Motor neuron (in vitro differentiated cells): ENCODE measurements around the gene PRKCZ. TPM values are rescaled to one million over a fixed set of nuclear protein-coding genes. Genes with fewer than 3 reads are reported as not detected.

Experiments
- ATAC-seq, 8 experiments: fragments of 200-7000 bp; cut with Tn5 transposase; replicated peaks in 6 of 8; 2 replicates each; pipeline ENCODE4 v1.8.0; 2021; ENCODE audit warnings: mild to moderate bottlenecking in 8 of 8, moderate library complexity in 8 of 8
- H3K27ac ChIP-seq, 2 donors: fragments of 250-450 bp; sonication (Bioruptor Pico); 2 replicates each; pipeline ENCODE4 v1.9.0; 2021; ENCODE audit warnings: antibody characterized with exemption in 2 of 2, mild to moderate bottlenecking in 2 of 2, moderate library complexity in 1 of 2
- H3K4me1 ChIP-seq, 2 donors: fragments of 250-450 bp; sonication (Bioruptor Pico); replicated peaks in 1 of 2; 2 replicates each; pipeline ENCODE4 v1.6.1; 2021; ENCODE audit warnings: antibody characterized with exemption in 2 of 2, mild to moderate bottlenecking in 2 of 2, moderate library complexity in 1 of 2
- H3K4me3 ChIP-seq, 5 donors: fragments of 250-450 bp; sonication (Bioruptor Pico); 2 replicates each; pipeline ENCODE4 v1.9.0; 2021; ENCODE audit warnings: antibody characterized with exemption in 5 of 5, mild to moderate bottlenecking in 5 of 5, moderate library complexity in 4 of 5
- WGBS, 10 experiments: fragments of 450-650 bp; shearing (Covaris generic); methylation state at CpG; one replicate each; pipeline ENCODE4 v1.0.0; 2022; 5-methylcytosine and 5-hydroxymethylcytosine counted together
- in situ Hi-C, 9 experiments: fragments of 400-800 bp; cut with MboI; loops; one replicate each; pipeline ENCODE4 v1.15.0; 2021; ENCODE audit warnings: low sequenced_read_pairs in 9 of 9, low pct_unique_long_range_greater_than_20kb in 2 of 9; ENCODE audit not compliant: unreplicated experiment in 9 of 9
- total RNA-seq, 8 experiments: library from RNA; unstranded; fragments of 300-600 nt; gene quantifications; 2 replicates each; pipeline versions ENCODE4 v1.2.3 to v1.2.4, GENCODE V29; 2022

The PRKCZ gene
- total RNA-seq, 8 experiments from 2014 or later, result 1.1 to 39.0 (median 23.6) TPM

- WGBS, 10 experiments, result 20 to 54% (median 29%) methylated on average over 2 to 12 of the region's 73 CpGs; no CpG with 5 or more reads in 7 of the 10 experiments
- Histone ChIP-seq H3K27ac (peak overlapping the region; percentile 95 to 96), H3K4me3 (peak overlapping the region; percentile 62 to 80 (median 75)), H3K4me1 (peaks cover 5 to 6% of the 10 kb centered on the region in 2 donors)
- peak in 5 of 8 experiments; percentile 1 to 16 (median 1) for ATAC-seq
- in situ Hi-C loops, result no loop called here
These were observed 176.5 kb downstream of the PRKCZ start for GRCh38 chr1:2226525-2227345.

GRCh38 chr1:2227346-2228156 lies 177.3 kb downstream of the PRKCZ start:
- Histone ChIP-seq H3K4me3 (peak overlapping the region; percentile 63 to 81 (median 75)), H3K4me1 (peaks cover 11 to 12% of the 10 kb centered on the region in 2 donors), H3K27ac (peak overlapping the region; percentile 95 to 96)
- in situ Hi-C loops, result no loop called here
- ATAC-seq, result peak; percentile 78 to 90 (median 84)
- 0% methylated on average over 2 to 17 of the region's 129 CpGs; no CpG with 5 or more reads in 7 of the 10 experiments for WGBS, 10 experiments

- WGBS, 10 experiments, result no CpG with 5 or more reads among the region's 100 CpGs
- peak within 1 kb of the TSS; percentile 95 to 96 for H3K27ac ChIP-seq
- in situ Hi-C loops, result no loop called here
- H3K4me3 ChIP-seq, result peak within 1 kb of the TSS; percentile 63 to 81 (median 79)
- H3K4me1 ChIP-seq, result peaks cover 17 to 18% of the 10 kb centered on the region in 2 donors
- no peak for ATAC-seq
These were observed 178.0 kb downstream of the PRKCZ start, which contains the start of gene SKI for GRCh38 chr1:2228157-2228594. SKI (plus strand) TSS chr1:2228319; CDS start chr1:2228767, 448 bp downstream.

DNA sequence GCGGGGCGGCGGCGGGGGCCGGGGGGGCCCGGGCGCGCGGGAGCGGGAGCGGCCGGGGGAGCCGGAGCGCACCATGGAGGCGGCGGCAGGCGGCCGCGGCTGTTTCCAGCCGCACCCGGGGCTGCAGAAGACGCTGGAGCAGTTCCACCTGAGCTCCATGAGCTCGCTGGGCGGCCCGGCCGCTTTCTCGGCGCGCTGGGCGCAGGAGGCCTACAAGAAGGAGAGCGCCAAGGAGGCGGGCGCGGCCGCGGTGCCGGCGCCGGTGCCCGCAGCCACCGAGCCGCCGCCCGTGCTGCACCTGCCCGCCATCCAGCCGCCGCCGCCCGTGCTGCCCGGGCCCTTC lies 178.5 kb downstream of the PRKCZ start:
- H3K4me3 ChIP-seq, result peak overlapping the region; percentile 63 to 81 (median 79)
- no peak for ATAC-seq
- H3K4me1 ChIP-seq, result peaks cover 22 to 23% of the 10 kb centered on the region in 2 donors
- H3K27ac ChIP-seq, result peak overlapping the region; percentile 85 to 89
- in situ Hi-C loops, result no loop called here
- 0% methylated on average over 3 to 16 of the region's 50 CpGs; no CpG with 5 or more reads in 8 of the 10 experiments for WGBS, 10 experiments

GRCh38 chr1:2229037-2229864 lies 179.0 kb downstream of the PRKCZ start:
- H3K4me3 ChIP-seq, result peak overlapping the region; percentile 63 to 81 (median 79)
- peak overlapping the region; percentile 85 to 89 for H3K27ac ChIP-seq
- 0 to 1% (median 0%) methylated on average over 1 to 37 of the region's 77 CpGs; no CpG with 5 or more reads in 4 of the 10 experiments for WGBS, 10 experiments
- in situ Hi-C loops, result no loop called here
- H3K4me1 ChIP-seq, result peaks cover 28 to 29% of the 10 kb centered on the region in 2 donors
- peak in 1 of 8 experiments; percentile 1 for ATAC-seq

GRCh38 chr1:2229911-2230731 lies 179.9 kb downstream of the PRKCZ start:
- in situ Hi-C loops, result no loop called here

DNA sequence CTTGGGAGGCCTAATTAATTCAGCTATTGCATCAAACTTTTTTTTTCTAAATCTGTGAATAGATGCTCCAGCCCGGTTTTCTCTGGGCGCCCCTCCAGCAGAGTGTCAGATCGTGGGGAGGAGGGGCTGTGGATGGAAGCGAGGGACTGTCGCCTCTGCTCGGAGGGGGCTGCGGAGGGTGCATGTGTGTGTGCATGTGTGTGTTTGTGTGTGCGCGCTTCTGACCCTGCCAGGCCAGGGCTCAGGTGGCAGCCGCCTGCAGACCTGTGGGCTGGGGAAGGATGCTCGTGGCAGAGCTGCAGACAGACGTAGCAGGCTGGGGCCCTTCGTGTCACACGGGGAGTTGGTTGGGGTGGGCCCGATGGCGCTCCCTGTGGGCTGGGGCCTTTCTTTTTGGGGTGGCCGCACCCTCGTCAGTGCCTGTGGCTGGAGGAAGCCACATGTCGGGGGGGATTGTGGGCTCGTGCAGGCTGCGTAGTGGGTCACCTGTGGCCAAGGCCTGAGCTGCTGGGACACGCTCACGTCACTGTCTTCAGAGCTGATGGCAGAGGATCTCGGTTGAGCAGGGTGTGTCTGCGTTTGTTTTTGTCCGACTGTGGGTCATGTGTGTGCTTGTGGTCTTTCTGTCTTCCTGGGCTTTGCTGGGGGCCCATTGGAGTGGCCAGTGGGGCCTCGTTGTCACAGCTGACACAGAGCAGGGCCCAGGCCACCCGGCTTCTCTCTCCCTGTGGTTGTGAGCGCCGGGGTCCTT lies 180.7 kb downstream of the PRKCZ start:
- peak in 5 of 8 experiments; percentile 0 to 11 (median 1) for ATAC-seq
- H3K4me1 ChIP-seq, result peaks cover 45 to 46% of the 10 kb centered on the region in 2 donors
- H3K27ac ChIP-seq, result peak overlapping the region; percentile 59 to 89
- in situ Hi-C loops, result no loop called here
- 0 to 7% (median 0%) methylated on average over 2 to 20 of the region's 30 CpGs; no CpG with 5 or more reads in 1 of the 10 experiments for WGBS, 10 experiments
- H3K4me3 ChIP-seq, result peak overlapping the region; percentile 63 to 81 (median 79)

More at GRCh38 chr1:2229911-2230731, 179.9 kb downstream of the PRKCZ start:
- Histone ChIP-seq H3K27ac (peak overlapping the region; percentile 85 to 89), H3K4me1 (peaks cover 37% of the 10 kb centered on the region in 2 donors), H3K4me3 (peak overlapping the region; percentile 63 to 81 (median 79))
- no peak for ATAC-seq
- 0 to 3% (median 0%) methylated on average over 1 to 24 of the region's 32 CpGs; no CpG with 5 or more reads in 2 of the 10 experiments for WGBS, 10 experiments

DNA sequence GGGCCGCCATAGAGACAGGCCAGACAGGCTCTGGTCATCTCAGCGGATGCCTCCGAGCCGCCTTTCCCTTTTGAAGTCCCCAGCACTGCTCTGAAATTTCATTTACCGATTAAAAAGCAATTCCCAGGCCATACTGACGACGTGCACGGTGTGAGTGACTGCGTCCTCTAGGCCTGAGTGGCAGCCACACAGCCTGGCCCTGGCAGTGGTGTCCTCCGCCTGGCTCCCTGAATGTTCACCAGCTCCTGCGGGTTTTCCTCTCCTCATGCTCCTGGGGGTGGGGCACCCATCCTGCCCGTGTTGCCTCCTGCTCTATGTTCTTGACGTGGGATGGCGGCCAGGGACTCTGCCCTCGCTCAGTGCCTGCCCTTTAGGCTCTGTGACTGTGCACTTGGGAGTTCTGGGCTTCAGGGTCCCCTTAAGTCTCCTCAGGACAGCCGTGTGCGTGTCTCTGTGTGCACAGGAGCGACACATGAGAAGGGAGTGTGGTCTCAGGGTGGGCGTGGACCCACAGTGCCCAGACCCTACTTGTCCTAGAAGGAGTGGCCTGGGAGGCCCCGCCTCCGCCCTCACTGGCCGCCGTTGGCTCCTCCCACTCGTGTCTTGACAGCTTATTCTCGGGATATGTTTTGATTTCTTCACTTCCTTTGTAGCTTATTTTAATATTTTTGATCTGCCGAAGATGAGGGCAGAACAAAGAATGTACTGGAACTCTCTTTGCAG lies 181.5 kb downstream of the PRKCZ start:
- peak overlapping the region; percentile 59 to 89 for H3K27ac ChIP-seq
- ATAC-seq, result peak; percentile 5 to 44 (median 32)
- H3K4me3 ChIP-seq, result peak overlapping the region; percentile 63 to 81 (median 79)
- WGBS, 10 experiments, result 0 to 15% (median 1%) methylated on average over 1 to 17 of the region's 26 CpGs; no CpG with 5 or more reads in 2 of the 10 experiments
- in situ Hi-C loops, result no loop called here
- peaks cover 41 to 45% of the 10 kb centered on the region in 2 donors for H3K4me1 ChIP-seq

GRCh38 chr1:2232255-2232915 lies 182.2 kb downstream of the PRKCZ start:
- no peak for ATAC-seq
- 0 to 70% (median 35%) methylated on average over 3 to 13 of the region's 17 CpGs; no CpG with 5 or more reads in 2 of the 10 experiments for WGBS, 10 experiments
- in situ Hi-C loops, result no loop called here

GRCh38 chr1:2232916-2233438 lies 182.8 kb downstream of the PRKCZ start:
- peak overlapping the region; percentile 63 to 81 (median 79) for H3K4me3 ChIP-seq
- in situ Hi-C loops, result no loop called here
- H3K4me1 ChIP-seq, result peaks cover 52 to 57% of the 10 kb centered on the region in 2 donors
- WGBS, 10 experiments, result 30 to 70% (median 60%) methylated on average over 1 to 5 of the region's 23 CpGs; no CpG with 5 or more reads in 5 of the 10 experiments
- no peak overlapping the region for H3K27ac ChIP-seq
- no peak for ATAC-seq

More at GRCh38 chr1:2232255-2232915, 182.2 kb downstream of the PRKCZ start:
- Histone ChIP-seq H3K27ac (no peak overlapping the region), H3K4me1 (peaks cover 46 to 51% of the 10 kb centered on the region in 2 donors), H3K4me3 (peak overlapping the region; percentile 63 to 81 (median 79))
